DND-41 (cell line): ENCODE measurements around the gene YPEL1.

Experiments used
- CTCF ChIP-seq: IDR thresholded peaks from 2 replicates; pipeline ENCODE4 v1.5.1; 2012; ENCODE audit warnings: borderline replicate concordance, low read length, moderate library complexity, mild to moderate bottlenecking; ENCODE audit not compliant: poor library complexity, severe bottlenecking; ENCODE audit errors: extremely low read depth
- EZH2 ChIP-seq: IDR thresholded peaks from 3 replicates; pipeline ENCODE4 v1.6.1; 2012; ENCODE audit warnings: borderline replicate concordance, low read depth, mild to moderate bottlenecking, moderate library complexity, low read length, inconsistent platforms; ENCODE audit not compliant: severe bottlenecking

- TF ChIP-seq CTCF (no peak), EZH2 (no peak)
These were observed 42.1 kb downstream of the YPEL1 start for GRCh38 chr22:21693333-21693998.
